GM21367 (cell line): ENCODE data around the gene IL21R.
"Not testable (repeated sequence)": the region's sequence is repeated elsewhere in the genome, so short reads cannot be mapped to it uniquely, and the experiment has no call there.

Source experiments
- ATAC-seq: cut with Tn5 transposase; IDR thresholded peaks from one replicate; pipeline ENCODE4 v1.9.1; 2021; ENCODE audit not compliant: unreplicated experiment

IL21R gene

DNA sequence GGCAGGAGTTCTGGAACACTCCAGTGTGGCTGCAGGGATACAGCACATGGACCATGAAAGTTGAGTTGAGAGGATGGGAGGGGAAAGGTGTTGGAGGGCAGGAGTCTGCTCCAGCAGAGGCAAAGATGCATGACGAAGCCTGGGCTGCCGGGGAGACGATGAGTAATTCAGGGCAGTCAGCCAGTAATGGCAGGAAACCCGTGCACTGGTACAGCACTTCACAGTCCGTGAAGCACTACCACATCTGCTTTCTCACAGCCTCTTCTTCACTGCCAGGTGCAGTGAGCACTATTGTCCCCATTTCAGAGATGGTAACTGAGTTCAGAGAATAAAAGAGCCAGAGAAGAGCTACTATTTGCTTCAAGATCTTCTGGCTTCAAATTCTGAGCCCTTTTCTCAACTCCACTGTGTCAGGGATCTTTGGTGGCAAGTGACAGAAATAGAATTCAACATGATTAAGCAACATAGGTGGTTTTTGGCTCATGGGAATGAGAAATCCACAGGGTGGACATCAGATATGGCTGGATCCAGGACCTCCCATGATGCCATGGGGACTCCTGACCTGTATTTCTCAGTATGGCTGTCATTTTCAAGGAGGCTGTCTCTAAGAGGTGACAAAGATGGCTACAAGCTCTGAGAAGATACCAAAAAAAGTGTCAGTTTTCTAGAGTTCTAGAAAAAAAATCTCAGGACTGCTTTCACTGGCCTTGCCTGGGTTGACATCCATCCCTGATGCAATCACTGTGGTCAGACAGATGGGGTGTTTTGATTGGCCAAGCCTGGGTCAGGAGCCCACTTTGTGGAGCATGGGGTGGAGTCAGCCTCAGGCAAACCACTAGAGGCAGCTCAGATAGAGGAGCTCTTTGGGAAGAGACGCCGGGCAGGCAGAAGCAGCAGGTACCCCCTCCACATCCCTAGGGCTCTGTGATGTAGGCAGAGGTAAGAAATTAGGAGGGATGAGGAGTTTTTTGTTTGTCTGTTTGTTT lies 24.7 kb downstream of the IL21R start:
- ATAC-seq = peak; percentile 58

GRCh38 chr16:27427538-27427937 lies 25.6 kb downstream of the IL21R start:
- ATAC-seq = no peak

DNA sequence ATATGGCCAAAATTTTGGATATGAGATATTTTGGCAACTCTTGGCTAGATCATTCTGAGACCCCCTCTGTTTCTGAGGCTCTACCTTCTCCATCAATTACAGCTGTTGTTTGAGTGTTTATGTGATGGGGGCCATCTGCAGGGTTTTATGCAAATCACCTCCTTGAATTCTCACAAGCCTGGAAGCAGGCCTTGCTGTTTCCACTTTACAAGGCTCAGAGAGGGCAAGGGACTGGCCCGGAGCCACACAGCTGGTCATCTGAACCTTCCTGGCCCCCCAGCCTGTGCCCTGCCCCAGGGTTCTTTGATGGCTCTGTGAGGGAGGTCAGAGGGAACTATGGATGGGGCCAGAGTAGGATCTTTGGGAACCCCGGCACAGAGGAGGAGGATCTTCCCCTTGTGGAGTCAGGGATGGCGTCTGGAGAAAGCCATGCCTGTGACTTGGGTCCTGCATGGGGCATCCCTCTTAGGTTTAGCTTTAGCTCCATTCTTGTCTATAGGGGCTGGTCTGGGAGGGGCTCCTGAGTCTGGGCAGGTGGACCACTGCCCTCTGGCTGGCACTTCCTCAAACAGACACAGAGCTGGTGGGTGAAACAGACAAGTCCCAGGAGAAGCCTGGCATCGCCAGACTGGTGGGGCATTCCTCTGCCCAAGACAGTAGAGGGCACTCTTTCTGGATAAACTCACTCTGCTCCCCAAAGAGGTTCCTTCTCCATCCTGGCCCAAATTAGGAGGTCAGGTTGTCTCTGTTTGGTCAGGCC lies 26.2 kb downstream of the IL21R start:
- no peak for ATAC-seq

DNA sequence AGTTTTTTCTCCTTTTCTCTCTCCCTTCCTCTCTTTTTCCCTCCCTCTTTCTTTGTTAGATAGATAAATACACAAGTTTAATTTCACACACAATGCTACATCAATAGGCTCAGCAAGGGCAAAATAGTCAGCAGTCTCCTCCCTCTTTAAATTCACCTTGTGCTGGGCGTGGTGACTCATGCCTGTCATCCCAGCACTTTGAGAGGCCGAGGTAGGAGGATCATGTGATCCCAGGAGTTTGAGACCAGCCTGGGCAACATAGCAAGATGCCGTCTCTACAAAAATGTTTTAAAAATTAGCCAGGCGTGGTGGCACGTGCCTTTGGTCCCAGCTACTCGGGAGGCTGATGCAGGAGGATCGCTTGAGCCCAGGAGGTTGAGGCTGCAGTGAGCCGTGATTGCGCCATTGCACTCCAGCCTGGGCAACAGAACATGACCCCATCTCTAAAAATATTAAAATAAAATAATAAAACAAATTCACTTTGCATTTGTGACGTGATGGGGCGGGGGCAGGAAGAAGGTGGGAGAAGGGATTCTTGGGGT lies 27.4 kb downstream of the IL21R start:
- no peak for ATAC-seq

DNA sequence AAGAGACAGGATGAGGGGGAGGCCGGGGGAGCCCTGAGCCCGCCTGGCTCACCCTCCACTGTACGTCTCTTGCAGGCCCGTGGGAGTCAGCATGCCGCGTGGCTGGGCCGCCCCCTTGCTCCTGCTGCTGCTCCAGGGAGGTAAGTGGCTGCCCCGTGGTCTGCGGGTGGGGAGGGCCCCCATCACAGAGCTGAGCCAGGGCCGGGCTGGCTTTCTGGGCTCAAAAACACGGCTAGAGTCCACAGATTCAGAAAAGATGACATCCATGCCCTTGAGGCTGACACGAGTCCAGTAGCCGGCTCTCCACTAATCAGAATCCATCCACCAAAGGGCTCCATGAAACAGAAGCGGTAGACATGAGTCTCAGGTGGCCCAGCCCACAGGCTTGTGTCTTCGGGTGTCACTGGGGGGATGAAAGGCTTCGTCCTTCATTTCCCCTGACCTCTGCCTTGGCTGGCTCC lies 28.0 kb downstream of the IL21R start:
- no peak for ATAC-seq

GRCh38 chr16:27430512-27430911 lies 28.5 kb downstream of the IL21R start:
- ATAC-seq = no peak

GRCh38 chr16:27430923-27431484 lies 29.0 kb downstream of the IL21R start:
- ATAC-seq = no peak

DNA sequence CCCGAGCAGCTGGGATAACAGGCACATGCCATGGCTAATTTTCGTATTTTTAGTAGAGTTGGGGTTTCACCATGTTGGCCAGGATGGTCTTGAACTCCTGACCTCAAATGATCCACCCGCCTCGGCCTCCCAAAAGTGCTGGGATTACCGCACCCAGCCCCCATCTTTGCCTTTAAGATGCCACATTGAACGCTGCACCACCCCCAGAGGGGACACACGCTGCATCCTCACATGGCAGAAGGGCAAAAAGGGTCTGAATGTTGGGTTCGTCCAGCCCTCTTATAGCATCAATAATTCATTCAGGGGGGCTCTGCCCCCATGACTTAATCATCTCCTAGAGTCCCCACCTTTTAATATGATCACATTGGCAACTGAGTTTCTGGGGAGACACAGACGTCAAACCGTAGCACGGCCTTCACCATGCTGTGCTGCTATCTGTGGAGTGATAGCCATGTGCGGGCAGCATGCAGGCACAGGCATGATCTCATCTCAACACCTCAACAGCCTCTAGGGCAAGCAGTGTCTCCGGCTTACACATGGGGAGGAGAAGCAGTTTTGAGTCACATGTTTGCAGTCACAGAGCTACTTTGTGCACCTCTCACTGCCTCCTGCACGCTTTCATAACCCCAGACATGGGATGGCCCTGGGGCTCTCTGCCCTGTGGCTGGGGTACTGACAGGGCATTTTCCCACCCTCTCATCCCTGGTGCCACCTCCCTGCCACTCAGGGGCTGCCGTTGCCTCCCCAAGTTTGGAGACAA lies 30.0 kb downstream of the IL21R start:
- no peak for ATAC-seq

DNA sequence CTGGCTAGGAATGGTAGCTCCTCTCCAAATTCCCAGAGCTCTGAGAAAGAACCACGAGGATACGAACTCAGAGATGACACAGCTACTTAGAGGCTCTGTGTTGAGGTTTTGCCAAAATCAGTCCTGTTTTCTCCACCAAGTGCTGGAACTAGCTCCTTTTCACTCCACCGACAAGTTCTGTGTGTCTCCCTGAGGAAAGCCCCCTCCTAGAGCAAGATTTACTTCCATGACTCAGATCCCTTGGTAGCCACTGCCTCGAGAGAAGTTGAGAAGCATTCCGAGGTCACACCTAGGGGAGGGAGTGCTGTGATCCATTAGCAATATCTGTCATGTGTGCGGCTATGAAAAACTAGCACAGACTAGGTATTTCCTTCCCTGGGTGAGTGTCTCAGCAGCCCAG lies 30.6 kb downstream of the IL21R start:
- ATAC-seq = no peak

DNA sequence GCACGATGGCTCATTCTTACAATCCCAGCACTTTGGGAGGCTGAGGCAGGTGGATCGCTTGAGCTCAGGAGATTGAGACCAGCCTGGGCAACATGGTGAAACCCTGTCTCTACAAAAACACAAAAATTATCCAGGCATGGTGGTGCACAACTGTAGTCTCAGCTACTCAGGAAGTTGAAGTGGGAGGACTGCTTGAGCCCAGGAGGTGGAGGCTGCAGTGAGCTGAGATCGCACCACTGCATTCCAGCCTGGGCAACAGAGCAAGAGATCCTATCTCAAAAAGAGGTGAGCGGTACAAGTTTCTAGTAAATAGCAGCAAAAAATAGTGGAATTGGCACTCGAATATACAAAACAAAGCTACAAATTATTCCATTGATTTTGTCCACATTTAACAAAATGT lies 31.2 kb downstream of the IL21R start:
- ATAC-seq = not testable (repeated sequence)

DNA sequence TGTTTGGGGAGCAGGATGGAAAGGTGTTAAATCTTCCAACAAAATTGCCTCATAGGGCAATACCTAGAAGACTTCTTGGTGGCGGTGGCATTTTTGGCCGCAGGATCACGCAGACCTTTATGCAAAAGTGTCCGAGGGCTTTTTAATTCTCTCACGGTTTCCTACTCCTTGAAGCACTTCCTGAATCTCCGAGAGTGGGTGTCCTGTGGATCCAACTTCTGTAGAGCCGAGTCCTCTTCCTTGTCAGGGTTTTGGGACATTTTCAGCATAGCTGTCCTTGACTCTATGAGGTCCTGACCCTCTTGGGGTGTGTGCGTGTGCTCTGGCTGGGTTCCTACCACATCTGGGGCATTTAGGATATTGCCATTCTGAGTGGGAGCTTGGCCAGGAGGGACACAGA lies 31.7 kb downstream of the IL21R start:
- no peak for ATAC-seq

DNA sequence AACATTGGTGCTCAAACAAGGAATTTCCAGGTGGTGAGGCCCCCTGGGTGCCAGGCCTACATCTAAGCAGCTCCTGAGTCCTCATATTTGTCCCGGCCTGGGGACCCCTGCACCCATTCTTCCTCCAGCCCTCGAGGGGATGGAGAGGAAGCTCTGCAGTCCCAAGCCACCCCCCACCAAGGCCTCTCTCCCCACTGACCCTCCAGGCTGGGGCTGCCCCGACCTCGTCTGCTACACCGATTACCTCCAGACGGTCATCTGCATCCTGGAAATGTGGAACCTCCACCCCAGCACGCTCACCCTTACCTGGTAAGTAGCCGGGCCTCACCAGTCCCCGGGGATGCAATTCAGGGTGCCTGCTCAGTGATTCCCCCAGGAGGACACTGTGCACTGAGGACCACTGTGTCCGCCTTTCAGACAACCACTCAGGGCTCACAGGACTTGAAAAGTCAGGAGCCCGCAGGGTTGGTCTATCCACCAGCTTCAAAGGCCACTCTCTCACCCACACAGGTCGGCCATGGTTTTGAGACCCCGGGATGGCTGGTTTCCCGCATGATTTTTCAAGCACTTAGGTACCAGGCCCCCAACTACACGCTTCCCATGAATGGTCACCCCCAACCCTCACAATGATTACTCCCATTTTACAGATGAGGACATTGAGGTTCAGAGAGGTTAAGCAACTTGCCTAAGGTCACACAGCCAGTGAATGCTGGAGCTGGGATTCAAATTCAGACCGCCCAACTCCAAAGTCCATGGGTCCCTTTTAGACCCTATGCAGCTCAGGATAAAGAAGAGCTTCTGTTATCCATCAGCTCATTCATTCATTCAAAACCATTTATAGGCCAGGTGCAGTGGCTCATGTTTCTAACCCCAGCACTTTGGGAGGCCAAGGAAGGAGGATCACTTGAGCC lies 32.4 kb downstream of the IL21R start:
- no peak for ATAC-seq

DNA sequence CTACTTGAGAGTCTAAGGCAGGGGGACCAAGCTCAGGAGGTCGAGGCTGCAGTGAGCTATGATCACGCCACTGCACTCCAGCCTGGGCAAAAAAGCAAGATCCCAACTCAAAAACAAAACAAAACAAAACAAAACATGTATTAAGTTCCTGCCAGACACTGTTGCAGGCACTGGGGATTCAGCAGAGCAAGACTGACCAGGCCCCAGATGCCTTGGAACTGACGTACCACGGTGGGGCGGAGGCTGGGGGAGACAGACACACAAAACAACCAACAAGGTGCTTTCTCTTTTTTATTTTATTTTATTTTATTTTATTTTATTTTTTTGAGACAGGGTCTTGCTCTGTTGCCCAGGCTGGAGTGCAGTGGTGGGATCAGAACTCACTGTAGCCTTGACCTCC lies 33.2 kb downstream of the IL21R start:
- not testable (repeated sequence) for ATAC-seq

- no peak for ATAC-seq
Measured at GRCh38 chr16:27436065-27436464, 34.1 kb downstream of the IL21R start.

DNA sequence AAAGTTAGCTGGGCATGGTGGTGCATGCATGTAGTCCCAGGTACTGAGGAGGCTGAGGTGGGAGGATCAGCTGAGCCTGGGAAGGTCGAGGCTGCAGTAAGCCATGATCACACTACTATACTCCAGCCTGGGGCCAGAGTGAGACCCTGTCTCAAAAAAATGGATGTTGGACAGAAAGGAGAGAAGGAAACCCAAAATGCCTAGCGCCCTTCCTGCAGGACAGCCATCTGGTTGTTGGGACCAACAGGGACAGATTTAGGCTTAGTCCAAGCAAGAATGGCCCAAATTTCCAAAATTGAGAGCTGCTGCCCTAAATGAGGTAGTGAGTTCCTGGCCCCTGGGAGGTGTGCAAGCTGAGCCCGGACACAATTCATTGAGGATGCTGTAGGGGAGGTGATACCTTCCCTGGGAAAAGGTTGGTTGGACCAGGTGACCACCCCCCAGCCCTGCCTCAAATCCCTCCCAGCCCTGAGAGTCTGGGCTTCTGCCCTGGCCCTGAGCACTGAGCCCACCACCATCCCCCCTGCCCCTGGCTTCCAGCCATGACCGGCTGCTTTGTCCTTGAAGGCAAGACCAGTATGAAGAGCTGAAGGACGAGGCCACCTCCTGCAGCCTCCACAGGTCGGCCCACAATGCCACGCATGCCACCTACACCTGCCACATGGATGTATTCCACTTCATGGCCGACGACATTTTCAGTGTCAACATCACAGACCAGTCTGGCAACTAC lies 35.1 kb downstream of the IL21R start:
- ATAC-seq = no peak

- ATAC-seq = no peak
Measured at GRCh38 chr16:27437946-27438345, 36.0 kb downstream of the IL21R start.

GRCh38 chr16:27439271-27440018 lies 37.5 kb downstream of the IL21R start:
- ATAC-seq = no peak

- ATAC-seq = no peak
Measured at GRCh38 chr16:27441276-27441675, 39.3 kb downstream of the IL21R start.
